ENCODE measurements around the gene FGFRL1.

- no peak for TF ChIP-seq CTCF (IDR thresholded peaks at IDR 0.05)
- no peak for TF ChIP-seq POLR2A (IDR thresholded peaks at IDR 0.05)
Observed at GRCh38 chr4:1018147-1019020, 7.0 kb downstream of the FGFRL1 start.
